ENCODE data around the gene PLA2G4D. TPM values are rescaled to one million over a fixed set of nuclear protein-coding genes. Genes with fewer than 3 reads are reported as not detected.

The PLA2G4D gene
- total and polyA plus RNA-seq, 7 donors, result not detected

- H3K27ac ChIP-seq, result no peak overlapping the region
- H3K4me1 ChIP-seq, result no peaks in the 10 kb centered on the region
- ATAC-seq, result no peak
- H3K36me3 ChIP-seq (ENCODE audit: insufficient read depth in 1 of 2, low read depth in 1 of 2), result no peaks in the 10 kb centered on the region
- H3K9me3 ChIP-seq, result no peaks in the 10 kb centered on the region
- no peaks in the 10 kb centered on the region for H3K27me3 ChIP-seq (ENCODE audit: insufficient read depth in 3 of 3, low read length in 2 of 3)
- no peak for DNase-seq
- H3K4me3 ChIP-seq, result no peak overlapping the region
- 92 to 95% (median 93%) methylated on average over 3 of the region's 3 CpGs for WGBS, 3 donors
- intact Hi-C loops (cut with DNase I), result no loop called here
- TF ChIP-seq CTCF (IDR thresholded peaks at IDR 0.05), result no peak
These were observed 10.8 kb downstream of the PLA2G4D start for GRCh38 chr15:42083605-42083908.

DNA sequence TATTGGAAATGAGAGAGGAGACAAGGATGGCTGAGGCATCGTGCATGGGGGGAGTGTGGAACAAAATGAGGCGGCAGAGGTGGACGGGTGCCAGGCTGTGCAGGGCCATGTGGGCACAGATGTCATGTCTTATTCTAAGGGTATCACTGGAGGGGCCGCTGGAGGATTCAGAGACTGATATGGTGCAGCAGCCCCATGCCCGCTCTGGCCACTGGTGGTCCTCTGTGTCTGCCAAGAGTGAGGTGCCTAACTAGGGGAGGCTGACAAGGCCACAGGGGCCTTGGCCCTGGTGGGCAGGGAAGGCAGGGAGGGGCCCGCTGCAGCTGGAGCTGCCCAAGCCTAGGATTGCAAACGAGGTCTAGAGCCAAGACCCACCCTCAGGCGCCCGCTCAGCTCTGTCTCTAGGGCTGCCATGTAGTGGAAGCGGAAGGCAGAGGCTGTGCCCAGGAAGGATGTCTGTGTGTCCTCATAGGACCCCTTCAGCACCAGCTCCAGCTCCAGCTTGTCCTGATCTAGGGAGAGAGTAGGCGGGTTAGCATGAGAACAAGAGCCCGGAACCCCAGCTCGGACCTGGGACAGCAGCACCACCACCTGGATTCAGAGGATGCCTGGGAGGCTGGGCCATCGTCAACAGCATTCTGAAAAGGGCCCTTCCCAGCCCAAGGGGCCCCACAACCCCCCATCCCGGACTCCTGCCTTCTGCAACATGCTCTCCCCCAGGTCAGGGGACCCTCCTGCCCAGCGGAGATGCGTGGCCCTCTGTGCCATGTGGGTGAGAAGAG lies 11.3 kb downstream of the PLA2G4D start:
- intact Hi-C loops (cut with DNase I), result no loop called here

DNA sequence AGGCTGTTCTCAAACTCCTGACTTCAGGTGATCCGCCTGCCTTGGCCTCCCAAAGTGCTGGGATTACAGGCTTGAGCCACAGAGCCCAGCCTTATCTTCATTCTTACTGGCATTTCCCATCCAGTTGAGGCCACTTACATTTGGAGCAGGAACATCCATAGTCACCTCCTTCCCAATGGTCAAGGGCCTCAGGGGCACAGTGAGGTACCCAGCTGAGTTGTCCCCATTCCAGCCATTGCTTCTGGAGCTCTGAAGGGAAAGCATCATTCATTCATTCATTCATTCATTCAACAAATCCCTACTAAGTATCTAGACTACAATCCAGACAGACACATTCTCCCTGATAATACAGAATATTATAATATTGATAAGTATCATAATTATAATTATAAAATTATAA lies 12.2 kb downstream of the PLA2G4D start:
- Histone ChIP-seq H3K36me3 (ENCODE audit: insufficient read depth in 1 of 2, low read depth in 1 of 2) (no peaks in the 10 kb centered on the region), H3K27ac (no peak overlapping the region), H3K27me3 (ENCODE audit: insufficient read depth in 3 of 3, low read length in 2 of 3) (no peaks in the 10 kb centered on the region), H3K9me3 (no peaks in the 10 kb centered on the region), H3K4me1 (no peaks in the 10 kb centered on the region), H3K4me3 (no peak overlapping the region)
- WGBS, 3 donors, result 82 to 91% (median 91%) methylated on average over 1 of the region's 1 CpG
- no peak for ATAC-seq
- intact Hi-C loops (cut with DNase I), result no loop called here
- no peak for TF ChIP-seq CTCF (IDR thresholded peaks at IDR 0.05)
- DNase-seq, result no peak

More for the DNA sequence above, 11.3 kb downstream of the PLA2G4D start:
- Histone ChIP-seq H3K27me3 (ENCODE audit: insufficient read depth in 3 of 3, low read length in 2 of 3) (no peaks in the 10 kb centered on the region), H3K4me1 (no peaks in the 10 kb centered on the region), H3K36me3 (ENCODE audit: insufficient read depth in 1 of 2, low read depth in 1 of 2) (no peaks in the 10 kb centered on the region), H3K4me3 (no peak overlapping the region), H3K27ac (no peak overlapping the region), H3K9me3 (no peaks in the 10 kb centered on the region)
- WGBS, 3 donors, result 68 to 72% (median 69%) methylated on average over 17 of the region's 17 CpGs
- ATAC-seq, result no peak
- no peak for TF ChIP-seq CTCF (IDR thresholded peaks at IDR 0.05)
- DNase-seq, result no peak

DNA sequence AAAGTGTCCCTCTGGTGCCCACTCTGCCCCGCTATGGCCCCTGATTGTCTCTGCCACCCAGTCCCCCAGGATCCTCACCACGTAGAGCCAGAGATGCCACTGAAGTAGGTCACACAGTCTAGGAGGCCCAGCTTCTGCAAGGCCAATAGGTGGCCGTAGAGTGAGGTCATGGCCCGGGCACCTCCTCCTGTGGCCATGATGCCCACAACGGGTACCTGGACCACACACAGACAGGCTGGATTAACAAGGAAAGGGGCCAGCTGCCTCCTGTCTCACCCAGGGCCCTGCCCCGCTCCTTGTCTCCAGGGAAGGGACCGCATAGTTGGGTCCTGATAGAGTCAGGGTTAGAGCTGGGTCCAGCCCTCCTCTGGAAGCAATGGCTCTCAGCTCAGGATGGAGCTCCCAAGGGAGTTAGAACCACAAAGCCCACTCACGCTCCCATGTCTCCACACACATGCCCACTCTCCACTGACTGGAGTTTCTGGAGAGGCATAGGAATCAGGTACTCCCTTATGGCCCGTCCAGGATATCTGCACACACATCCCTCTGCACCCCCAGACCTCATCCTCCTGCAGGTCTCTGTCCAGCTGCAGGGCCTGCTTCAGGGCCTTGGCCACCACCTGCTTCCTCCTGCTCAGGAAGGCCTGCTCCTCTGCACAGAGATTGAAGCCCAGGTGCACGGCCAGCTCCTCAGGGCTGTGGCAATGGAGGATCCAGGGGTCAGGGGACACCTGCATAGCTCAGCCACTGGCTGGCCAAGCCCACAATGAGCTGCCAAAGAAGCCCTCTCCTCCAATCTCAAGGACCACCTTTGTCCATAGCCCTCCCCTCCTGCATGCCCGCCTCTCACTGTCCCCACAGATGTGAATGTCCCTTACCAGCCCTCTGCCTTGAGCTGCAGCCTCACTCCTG lies 13.2 kb downstream of the PLA2G4D start:
- intact Hi-C loops (cut with DNase I), result no loop called here
- WGBS, 3 donors, result 79 to 82% (median 82%) methylated on average over 11 of the region's 11 CpGs
- no peak overlapping the region for H3K4me3 ChIP-seq
- DNase-seq (no peak), ATAC-seq (no peak)
- H3K9me3 ChIP-seq, result no peaks in the 10 kb centered on the region
- no peaks in the 10 kb centered on the region for H3K4me1 ChIP-seq
- no peak for TF ChIP-seq CTCF (IDR thresholded peaks at IDR 0.05)
- H3K36me3 ChIP-seq (ENCODE audit: insufficient read depth in 1 of 2, low read depth in 1 of 2), result no peaks in the 10 kb centered on the region
- no peak overlapping the region for H3K27ac ChIP-seq
- H3K27me3 ChIP-seq (ENCODE audit: insufficient read depth in 3 of 3, low read length in 2 of 3), result no peaks in the 10 kb centered on the region

All from psoas muscle (tissue), 8 donors.